WERI-Rb-1 (cell line): ENCODE results near the gene TENM4.

ENCODE experiments used
- DNase-seq: peaks from one replicate; pipeline ENCODE4 v3.0.0-alpha.2; 2020
- H3K27ac ChIP-seq: fragments of 250-450 bp; sonication (Bioruptor Pico); 2 replicates; pipeline ENCODE4 v1.5.1; 2020; ENCODE audit warnings: mild to moderate bottlenecking, moderate library complexity
- H3K27me3 ChIP-seq: fragments of 250-450 bp; sonication (Bioruptor Pico); 2 replicates; pipeline ENCODE4 v1.5.1; 2021; ENCODE audit warnings: mild to moderate bottlenecking, low read depth, moderate library complexity; ENCODE audit not compliant: insufficient read depth, severe bottlenecking
- H3K36me3 ChIP-seq: fragments of 250-450 bp; sonication (Bioruptor Pico); 2 replicates; pipeline ENCODE4 v1.5.1; 2020; ENCODE audit warnings: mild to moderate bottlenecking, moderate library complexity
- H3K4me3 ChIP-seq: 2 replicates; pipeline ENCODE4 v1.5.1; 2011; ENCODE audit warnings: low read depth, mild to moderate bottlenecking, control low read depth, low read length
- H3K9me3 ChIP-seq: fragments of 250-450 bp; sonication (Bioruptor Pico); 2 replicates; pipeline ENCODE4 v1.5.1; 2021; ENCODE audit warnings: mild to moderate bottlenecking, moderate library complexity; ENCODE audit not compliant: severe bottlenecking
- CTCF ChIP-seq: IDR thresholded peaks from 2 replicates; pipeline ENCODE4 v1.5.1; 2011; ENCODE audit warnings: low read depth, mild to moderate bottlenecking, control low read depth, inconsistent platforms, low read length

TENM4 gene

GRCh38 chr11:78710417-78710816 is 730.4 kb downstream of the TENM4 start:
- no peak for TF ChIP-seq CTCF
- Histone ChIP-seq H3K27ac (no peak overlapping the region), H3K27me3 (peaks cover 26% of the 10 kb centered on the region), H3K36me3 (no peaks in the 10 kb centered on the region), H3K9me3 (no peaks in the 10 kb centered on the region), H3K4me3 (no peak overlapping the region)
- DNase-seq, result no peak

- Histone ChIP-seq H3K4me3 (no peak overlapping the region), H3K9me3 (no peaks in the 10 kb centered on the region), H3K27me3 (peaks cover 21% of the 10 kb centered on the region), H3K27ac (no peak overlapping the region), H3K36me3 (no peaks in the 10 kb centered on the region)
- DNase-seq, result no peak
- no peak for TF ChIP-seq CTCF
Observed at GRCh38 chr11:78708388-78708787, 732.4 kb downstream of the TENM4 start.

- Histone ChIP-seq H3K9me3 (no peaks in the 10 kb centered on the region), H3K36me3 (no peaks in the 10 kb centered on the region), H3K27me3 (peaks cover 22% of the 10 kb centered on the region), H3K4me3 (no peak overlapping the region), H3K27ac (no peak overlapping the region)
- no peak for DNase-seq
- TF ChIP-seq CTCF, result no peak
Observed at GRCh38 chr11:78706551-78706950, 734.3 kb downstream of the TENM4 start.

- TF ChIP-seq CTCF, result no peak
- no peak for DNase-seq
- Histone ChIP-seq H3K4me3 (no peak overlapping the region), H3K27ac (no peak overlapping the region), H3K27me3 (peaks cover 30% of the 10 kb centered on the region), H3K9me3 (no peaks in the 10 kb centered on the region), H3K36me3 (no peaks in the 10 kb centered on the region)
Observed at GRCh38 chr11:78704811-78705210, 736.0 kb downstream of the TENM4 start.

- no peaks in the 10 kb centered on the region for H3K36me3 ChIP-seq
- peaks cover 41% of the 10 kb centered on the region for H3K27me3 ChIP-seq
- no peak overlapping the region for H3K27ac ChIP-seq
- no peak overlapping the region for H3K4me3 ChIP-seq
- no peak for DNase-seq
- no peaks in the 10 kb centered on the region for H3K9me3 ChIP-seq
- TF ChIP-seq CTCF, result no peak
Observed at GRCh38 chr11:78699609-78700135, 741.2 kb downstream of the TENM4 start.

GRCh38 chr11:78698612-78699011 is 742.2 kb downstream of the TENM4 start:
- peaks cover 41% of the 10 kb centered on the region for H3K27me3 ChIP-seq
- DNase-seq, result no peak

More at GRCh38 chr11:78698612-78699011, 742.2 kb downstream of the TENM4 start:
- Histone ChIP-seq H3K36me3 (no peaks in the 10 kb centered on the region), H3K4me3 (no peak overlapping the region), H3K27ac (no peak overlapping the region), H3K9me3 (no peaks in the 10 kb centered on the region)
- no peak for TF ChIP-seq CTCF
